ENCODE measurements around the gene TPI1.

GRCh38 chr12:6916426-6917200, 49.3 kb downstream of the TPI1 start:
- no peak for TF ChIP-seq CTCF (IDR thresholded peaks at IDR 0.05)
- TF ChIP-seq POLR2A (IDR thresholded peaks at IDR 0.05) = no peak
- TF ChIP-seq POLR2AphosphoS5 (IDR thresholded peaks at IDR 0.05) = no peak
